Measurements from ENCODE around the gene GUCA1A.

Gene GUCA1A

GRCh38 chr6:42173101-42173500 is at the start of gene GUCA1A:
TSS of gene GUCA1A (plus strand) at chr6:42173364. CDS start at chr6:42173614, 250 bp downstream.
- no peak for DNase-seq

GRCh38 chr6:42123379-42124103 is 49.6 kb upstream of the GUCA1A start:
- no peak for DNase-seq

GRCh38 chr6:42124223-42124836 is 48.8 kb upstream of the GUCA1A start:
- no peak for DNase-seq

- DNase-seq = no peak
Measured at GRCh38 chr6:42125231-42125630, 47.9 kb upstream of the GUCA1A start.

- DNase-seq = no peak
Measured at GRCh38 chr6:42125663-42126062, 47.5 kb upstream of the GUCA1A start.

GRCh38 chr6:42128460-42129359 is 44.5 kb upstream of the GUCA1A start:
- no peak for DNase-seq

GRCh38 chr6:42129360-42129676 is 43.8 kb upstream of the GUCA1A start:
- DNase-seq = no peak

- DNase-seq = no peak
Measured at GRCh38 chr6:42131531-42131930, 41.6 kb upstream of the GUCA1A start.

GRCh38 chr6:42133926-42134325 is 39.2 kb upstream of the GUCA1A start:
- DNase-seq = no peak

- no peak for DNase-seq
Measured at GRCh38 chr6:42135161-42135560, 38.0 kb upstream of the GUCA1A start.

- no peak for DNase-seq
Measured at GRCh38 chr6:42135722-42136121, 37.4 kb upstream of the GUCA1A start.

GRCh38 chr6:42136508-42137193 is 36.5 kb upstream of the GUCA1A start:
- no peak for DNase-seq

GRCh38 chr6:42137194-42137753 is 35.9 kb upstream of the GUCA1A start:
- no peak for DNase-seq

GRCh38 chr6:42138190-42138589 is 35.0 kb upstream of the GUCA1A start:
- no peak for DNase-seq

GRCh38 chr6:42138630-42139619 is 34.2 kb upstream of the GUCA1A start:
- DNase-seq = no peak

GRCh38 chr6:42140032-42140431 is 33.1 kb upstream of the GUCA1A start:
- no peak for DNase-seq

GRCh38 chr6:42140756-42141602 is 32.2 kb upstream of the GUCA1A start:
- DNase-seq = no peak

- DNase-seq = no peak
Measured at GRCh38 chr6:42141603-42142117, 31.5 kb upstream of the GUCA1A start.

GRCh38 chr6:42142118-42142835 is 30.9 kb upstream of the GUCA1A start, which contains the start of gene C6orf132:
TSS of gene C6orf132 (minus strand) at chr6:42142620. CDS start at chr6:42142444, 176 bp downstream.
- DNase-seq = no peak
